AG08396 (cell line): Measurements from ENCODE around the gene NATD1.

Experiments used
- DNase-seq: peaks from one replicate; pipeline ENCODE4 v3.0.0; 2012; ENCODE audit warnings: low spot score, mixed read lengths

Gene NATD1

GRCh38 chr17:21191698-21192097, 61.5 kb downstream of the NATD1 start:
- DNase-seq = no peak

- DNase-seq = no peak
Observed at GRCh38 chr17:21190078-21190477, 63.1 kb downstream of the NATD1 start.

GRCh38 chr17:21189361-21189760, 63.8 kb downstream of the NATD1 start:
- DNase-seq = no peak
